T-helper 2 cell treated with Interferon-gamma antibody and Interleukin-4, amounts not matched to agents 5 μg/mL and 100 μg/mL, for 36 hours (primary cell): ENCODE data around the gene RNF224.

Experiments
- DNase-seq: peaks from one replicate; pipeline ENCODE4 v3.0.0; 2021; ENCODE audit warnings: low spot score
- H3K27ac Mint-ChIP-seq: one replicate; pipeline ENCODE4 v1.8.0; 2021; ENCODE audit warnings: mild to moderate bottlenecking, mixed read lengths
- H3K27me3 Mint-ChIP-seq: one replicate; pipeline ENCODE4 v1.8.0; 2021; ENCODE audit warnings: low read depth, mixed read lengths
- H3K36me3 Mint-ChIP-seq: one replicate; pipeline ENCODE4 v1.8.0; 2021; ENCODE audit warnings: low read depth, mixed read lengths
- H3K4me1 Mint-ChIP-seq: one replicate; pipeline ENCODE4 v1.8.0; 2021; ENCODE audit warnings: low read depth, mixed read lengths
- H3K4me3 Mint-ChIP-seq: one replicate; pipeline ENCODE4 v1.8.0; 2022; ENCODE audit warnings: mild to moderate bottlenecking, moderate library complexity, mixed read lengths
- H3K9me3 Mint-ChIP-seq: one replicate; pipeline ENCODE4 v1.8.0; 2021; ENCODE audit warnings: mixed read lengths

RNF224 gene

GRCh38 chr9:137266162-137266527 lies 38.8 kb downstream of the RNF224 start:
- Mint-ChIP-seq H3K4me3 (no peak overlapping the region), H3K9me3 (no peaks in the 10 kb centered on the region), H3K36me3 (peaks cover 27% of the 10 kb centered on the region), H3K4me1 (peaks cover 3% of the 10 kb centered on the region), H3K27me3 (no peaks in the 10 kb centered on the region), H3K27ac (no peak overlapping the region)
- DNase-seq = no peak

- Mint-ChIP-seq H3K27me3 (no peaks in the 10 kb centered on the region), H3K27ac (no peak overlapping the region), H3K4me3 (no peak overlapping the region), H3K9me3 (no peaks in the 10 kb centered on the region), H3K4me1 (peaks cover 6% of the 10 kb centered on the region), H3K36me3 (peaks cover 23% of the 10 kb centered on the region)
- DNase-seq = no peak
Observed at GRCh38 chr9:137266585-137267453, 39.5 kb downstream of the RNF224 start.

GRCh38 chr9:137267933-137268355 lies 40.6 kb downstream of the RNF224 start:
- Mint-ChIP-seq H3K4me1 (peaks cover 6% of the 10 kb centered on the region), H3K9me3 (no peaks in the 10 kb centered on the region), H3K27ac (no peak overlapping the region), H3K27me3 (no peaks in the 10 kb centered on the region), H3K4me3 (no peak overlapping the region), H3K36me3 (peaks cover 22% of the 10 kb centered on the region)
- DNase-seq = no peak

GRCh38 chr9:137268538-137269201 lies 41.4 kb downstream of the RNF224 start:
- DNase-seq = no peak
- Mint-ChIP-seq H3K4me3 (no peak overlapping the region), H3K4me1 (peaks cover 6% of the 10 kb centered on the region), H3K27me3 (no peaks in the 10 kb centered on the region), H3K36me3 (peaks cover 26% of the 10 kb centered on the region), H3K27ac (no peak overlapping the region), H3K9me3 (no peaks in the 10 kb centered on the region)

- DNase-seq = no peak
- Mint-ChIP-seq H3K36me3 (peaks cover 20% of the 10 kb centered on the region), H3K9me3 (no peaks in the 10 kb centered on the region), H3K4me3 (no peak overlapping the region), H3K27ac (no peak overlapping the region), H3K27me3 (no peaks in the 10 kb centered on the region), H3K4me1 (peaks cover 6% of the 10 kb centered on the region)
Observed at GRCh38 chr9:137269231-137269772, 42.0 kb downstream of the RNF224 start.

- H3K27me3 Mint-ChIP-seq = no peaks in the 10 kb centered on the region
- H3K4me1 Mint-ChIP-seq = peaks cover 11% of the 10 kb centered on the region
- H3K9me3 Mint-ChIP-seq = no peaks in the 10 kb centered on the region
- H3K36me3 Mint-ChIP-seq = peaks cover 17% of the 10 kb centered on the region
- H3K4me3 Mint-ChIP-seq = no peak overlapping the region
- DNase-seq = no peak
- H3K27ac Mint-ChIP-seq = peak overlapping the region; percentile 55
Observed at GRCh38 chr9:137270929-137271695, 43.8 kb downstream of the RNF224 start.

GRCh38 chr9:137271696-137272076 lies 44.4 kb downstream of the RNF224 start:
- H3K27ac Mint-ChIP-seq = peak overlapping the region; percentile 55

GRCh38 chr9:137272241-137273094 lies 45.2 kb downstream of the RNF224 start:
- Mint-ChIP-seq H3K27ac (no peak overlapping the region), H3K27me3 (no peaks in the 10 kb centered on the region), H3K36me3 (peaks cover 17% of the 10 kb centered on the region), H3K4me1 (peaks cover 16% of the 10 kb centered on the region), H3K4me3 (no peak overlapping the region), H3K9me3 (no peaks in the 10 kb centered on the region)
- no peak for DNase-seq

More at GRCh38 chr9:137271696-137272076, 44.4 kb downstream of the RNF224 start:
- H3K9me3 Mint-ChIP-seq = no peaks in the 10 kb centered on the region
- H3K4me1 Mint-ChIP-seq = peaks cover 12% of the 10 kb centered on the region
- peaks cover 17% of the 10 kb centered on the region for H3K36me3 Mint-ChIP-seq
- H3K4me3 Mint-ChIP-seq = no peak overlapping the region
- no peak for DNase-seq
- H3K27me3 Mint-ChIP-seq = no peaks in the 10 kb centered on the region

GRCh38 chr9:137273095-137273490 lies 45.8 kb downstream of the RNF224 start:
- Mint-ChIP-seq H3K27ac (no peak overlapping the region), H3K36me3 (peaks cover 17% of the 10 kb centered on the region), H3K4me3 (no peak overlapping the region), H3K27me3 (no peaks in the 10 kb centered on the region), H3K9me3 (no peaks in the 10 kb centered on the region), H3K4me1 (peaks cover 16% of the 10 kb centered on the region)
- no peak for DNase-seq

GRCh38 chr9:137273611-137274320 lies 46.5 kb downstream of the RNF224 start:
- no peak overlapping the region for H3K4me3 Mint-ChIP-seq
- H3K27ac Mint-ChIP-seq = no peak overlapping the region

GRCh38 chr9:137275203-137275587 lies 47.9 kb downstream of the RNF224 start:
- H3K27ac Mint-ChIP-seq = peak overlapping the region; percentile 70
- H3K9me3 Mint-ChIP-seq = no peaks in the 10 kb centered on the region
- no peak overlapping the region for H3K4me3 Mint-ChIP-seq

More at GRCh38 chr9:137273611-137274320, 46.5 kb downstream of the RNF224 start:
- Mint-ChIP-seq H3K9me3 (no peaks in the 10 kb centered on the region), H3K4me1 (peaks cover 14% of the 10 kb centered on the region), H3K36me3 (peaks cover 13% of the 10 kb centered on the region), H3K27me3 (no peaks in the 10 kb centered on the region)
- DNase-seq = no peak

GRCh38 chr9:137275588-137276472 lies 48.5 kb downstream of the RNF224 start:
- no peak for DNase-seq
- Mint-ChIP-seq H3K27me3 (no peaks in the 10 kb centered on the region), H3K36me3 (peaks cover 4% of the 10 kb centered on the region), H3K27ac (peak overlapping the region; percentile 70), H3K9me3 (no peaks in the 10 kb centered on the region), H3K4me1 (peaks cover 14% of the 10 kb centered on the region), H3K4me3 (no peak overlapping the region)

More at GRCh38 chr9:137275203-137275587, 47.9 kb downstream of the RNF224 start:
- DNase-seq = no peak
- Mint-ChIP-seq H3K4me1 (peaks cover 14% of the 10 kb centered on the region), H3K36me3 (peaks cover 4% of the 10 kb centered on the region), H3K27me3 (no peaks in the 10 kb centered on the region)
